Motor neuron (in vitro differentiated cells): ENCODE data around the gene PACRG. TPM values are rescaled to one million over a fixed set of nuclear protein-coding genes. Genes with fewer than 3 reads are reported as not detected.
"Not testable (repeated sequence)": the region's sequence is repeated elsewhere in the genome, so short reads cannot be mapped to it uniquely, and the experiment has no call there.

Source experiments
- ATAC-seq, 8 experiments: fragments of 200-7000 bp; cut with Tn5 transposase; replicated peaks in 6 of 8; 2 replicates each; pipeline ENCODE4 v1.8.0; 2021; ENCODE audit warnings: mild to moderate bottlenecking in 8 of 8, moderate library complexity in 8 of 8
- H3K27ac ChIP-seq, 2 donors: fragments of 250-450 bp; sonication (Bioruptor Pico); 2 replicates each; pipeline ENCODE4 v1.9.0; 2021; ENCODE audit warnings: antibody characterized with exemption in 2 of 2, mild to moderate bottlenecking in 2 of 2, moderate library complexity in 1 of 2
- H3K4me1 ChIP-seq, 2 donors: fragments of 250-450 bp; sonication (Bioruptor Pico); replicated peaks in 1 of 2; 2 replicates each; pipeline ENCODE4 v1.6.1; 2021; ENCODE audit warnings: antibody characterized with exemption in 2 of 2, mild to moderate bottlenecking in 2 of 2, moderate library complexity in 1 of 2
- H3K4me3 ChIP-seq, 5 donors: fragments of 250-450 bp; sonication (Bioruptor Pico); 2 replicates each; pipeline ENCODE4 v1.9.0; 2021; ENCODE audit warnings: antibody characterized with exemption in 5 of 5, mild to moderate bottlenecking in 5 of 5, moderate library complexity in 4 of 5
- WGBS, 10 experiments: fragments of 450-650 bp; shearing (Covaris generic); methylation state at CpG; one replicate each; pipeline ENCODE4 v1.0.0; 2022; 5-methylcytosine and 5-hydroxymethylcytosine counted together
- in situ Hi-C, 9 experiments: fragments of 400-800 bp; cut with MboI; loops; one replicate each; pipeline ENCODE4 v1.15.0; 2021; ENCODE audit warnings: low sequenced_read_pairs in 9 of 9, low pct_unique_long_range_greater_than_20kb in 2 of 9; ENCODE audit not compliant: unreplicated experiment in 9 of 9
- total RNA-seq, 8 experiments: library from RNA; unstranded; fragments of 300-600 nt; gene quantifications; 2 replicates each; pipeline versions ENCODE4 v1.2.3 to v1.2.4, GENCODE V29; 2022

PACRG gene
- total RNA-seq, 8 experiments from 2014 or later = 4.7 to 47.9 (median 11.9) TPM; not detected in 3

DNA sequence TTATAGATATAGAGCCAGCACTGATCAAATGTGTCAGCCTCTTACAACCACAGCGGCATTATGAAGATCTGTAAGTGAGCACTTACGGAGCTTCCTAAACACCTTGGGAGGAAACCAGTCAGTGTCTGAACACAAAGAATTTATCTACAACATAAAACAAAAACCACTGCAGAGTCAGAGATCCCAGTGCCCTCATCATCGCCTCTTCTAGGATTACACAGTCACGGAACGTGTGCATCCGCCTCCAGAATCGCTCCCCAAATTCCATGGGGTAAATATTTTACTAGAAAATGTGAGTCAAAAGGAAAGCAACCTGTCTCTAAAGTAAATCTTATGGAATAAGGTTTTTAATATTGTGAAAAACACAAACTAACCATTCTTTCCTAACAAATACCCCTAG, 243.6 kb downstream of the PACRG start:
- H3K27ac ChIP-seq = no peak overlapping the region
- WGBS, 10 experiments = 92 to 100% (median 97%) methylated on average over 2 to 7 of the region's 7 CpGs; no CpG with 5 or more reads in 2 of the 10 experiments
- no peak for ATAC-seq
- H3K4me1 ChIP-seq = peaks cover 2 to 9% of the 10 kb centered on the region in 2 donors
- in situ Hi-C loops = no loop called here
- no peak overlapping the region for H3K4me3 ChIP-seq

DNA sequence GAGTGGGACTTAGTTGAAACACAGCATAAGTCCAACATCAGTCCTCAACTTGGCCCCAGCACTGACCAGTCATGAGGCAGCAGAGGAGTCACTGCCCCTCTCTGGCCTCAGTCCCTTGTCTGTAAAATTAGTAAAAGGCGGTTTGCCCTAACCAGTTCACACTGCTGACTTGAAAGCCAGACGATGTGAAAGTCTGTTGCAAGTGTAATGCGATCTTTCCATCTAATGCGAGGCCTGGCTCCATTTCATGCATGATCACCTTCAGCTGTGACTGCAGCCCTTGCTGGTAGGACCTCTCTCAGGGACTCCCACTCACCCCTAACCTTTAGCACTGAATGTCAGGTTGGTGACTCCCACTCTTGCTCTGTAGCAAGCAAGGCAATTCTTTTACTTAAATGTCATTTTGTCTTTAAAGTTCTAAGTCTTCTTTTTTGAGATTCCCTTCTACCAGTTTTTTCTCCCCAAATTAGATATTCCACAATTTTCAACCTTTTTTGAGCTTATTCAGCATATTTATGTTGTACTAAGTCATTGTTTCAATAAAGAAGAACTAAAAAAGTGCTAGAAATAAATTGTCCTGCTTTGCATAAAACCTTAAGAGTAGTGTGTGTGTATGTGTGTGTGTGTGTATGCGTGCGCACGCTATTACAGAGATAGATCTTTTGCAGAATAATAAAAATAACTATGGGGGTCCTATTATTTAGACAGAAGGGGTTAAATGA, 245.5 kb downstream of the PACRG start:
- Histone ChIP-seq H3K27ac (no peak overlapping the region), H3K4me1 (peaks cover 2 to 9% of the 10 kb centered on the region in 2 donors), H3K4me3 (no peak overlapping the region)
- WGBS, 10 experiments = 40 to 100% (median 78%) methylated on average over 1 to 7 of the region's 7 CpGs
- peak in 2 of 8 experiments; percentile 25 to 33 for ATAC-seq
- in situ Hi-C loops = no loop called here

DNA sequence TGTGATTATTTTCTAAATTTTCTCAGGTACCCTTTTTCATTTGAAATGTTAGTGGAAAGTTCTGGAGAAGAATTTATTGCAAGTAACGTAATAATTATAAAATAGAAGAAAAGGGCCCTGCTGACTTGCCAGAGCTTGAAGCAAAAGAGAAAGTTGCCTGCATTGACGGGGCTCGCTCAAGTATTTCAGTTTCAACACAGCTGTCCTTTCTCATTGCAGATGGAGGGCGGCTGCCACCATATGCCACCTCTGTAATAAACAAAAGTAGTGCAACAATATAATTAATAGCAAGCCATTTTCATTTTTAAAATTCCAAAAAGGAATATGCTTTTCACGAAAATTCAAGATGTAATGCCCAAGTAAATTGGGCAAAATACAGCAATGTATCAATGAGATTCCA, 246.2 kb downstream of the PACRG start:
- ATAC-seq = peak in 1 of 8 experiments; percentile 22
- Histone ChIP-seq H3K4me3 (no peak overlapping the region), H3K27ac (no peak overlapping the region), H3K4me1 (peaks cover 2 to 9% of the 10 kb centered on the region in 2 donors)
- in situ Hi-C loops = no loop called here
- 13 to 100% (median 75%) methylated on average over 2 to 5 of the region's 5 CpGs for WGBS, 10 experiments

DNA sequence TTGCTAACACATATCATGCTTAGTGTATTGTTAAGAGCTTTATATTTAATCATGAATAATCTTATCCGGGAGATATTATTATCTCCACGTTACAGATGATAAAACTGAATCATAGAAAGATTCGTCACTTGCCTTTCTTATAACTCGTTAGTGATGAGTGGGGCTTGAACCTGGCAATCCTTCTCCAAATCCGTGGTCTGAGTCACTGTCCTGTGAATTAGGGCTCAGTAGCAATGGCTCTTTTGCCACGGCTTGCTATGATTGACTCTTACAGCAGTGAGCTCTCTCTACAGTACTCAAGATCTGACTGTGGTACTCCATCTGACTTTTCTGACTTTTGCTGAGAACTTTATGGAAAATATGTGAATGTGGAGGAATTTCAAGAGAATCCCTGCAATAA, 246.9 kb downstream of the PACRG start:
- in situ Hi-C loops = no loop called here
- Histone ChIP-seq H3K27ac (no peak overlapping the region), H3K4me3 (no peak overlapping the region), H3K4me1 (peaks cover 2 to 9% of the 10 kb centered on the region in 2 donors)
- WGBS, 10 experiments = 35 to 100% (median 84%) methylated on average over 3 to 6 of the region's 6 CpGs
- ATAC-seq = peak in 1 of 8 experiments; percentile 25

DNA sequence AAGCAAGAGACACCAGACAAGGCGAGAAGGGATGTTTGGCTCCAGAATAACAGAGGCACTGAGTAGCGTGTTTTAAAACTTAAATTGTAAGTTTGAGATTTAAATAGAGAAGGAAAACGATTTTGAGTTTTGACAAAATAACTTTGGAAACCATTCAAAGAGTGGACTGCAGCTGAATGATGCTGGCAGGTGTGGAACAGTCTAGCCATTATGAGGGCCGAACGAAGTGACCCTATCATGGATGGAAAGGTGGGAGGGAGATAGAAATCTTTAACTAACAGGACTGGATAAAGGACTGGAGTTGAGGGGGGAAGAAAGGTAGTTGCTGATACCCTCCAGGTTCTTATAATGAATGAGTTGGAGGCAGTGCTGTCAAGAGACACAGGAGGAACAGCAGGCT, 248.4 kb downstream of the PACRG start:
- ATAC-seq = no peak
- WGBS, 10 experiments = 56 to 100% (median 89%) methylated on average over 2 to 5 of the region's 5 CpGs
- no peak overlapping the region for H3K27ac ChIP-seq
- H3K4me1 ChIP-seq = peaks cover 2 to 9% of the 10 kb centered on the region in 2 donors
- H3K4me3 ChIP-seq = no peak overlapping the region
- in situ Hi-C loops = no loop called here

DNA sequence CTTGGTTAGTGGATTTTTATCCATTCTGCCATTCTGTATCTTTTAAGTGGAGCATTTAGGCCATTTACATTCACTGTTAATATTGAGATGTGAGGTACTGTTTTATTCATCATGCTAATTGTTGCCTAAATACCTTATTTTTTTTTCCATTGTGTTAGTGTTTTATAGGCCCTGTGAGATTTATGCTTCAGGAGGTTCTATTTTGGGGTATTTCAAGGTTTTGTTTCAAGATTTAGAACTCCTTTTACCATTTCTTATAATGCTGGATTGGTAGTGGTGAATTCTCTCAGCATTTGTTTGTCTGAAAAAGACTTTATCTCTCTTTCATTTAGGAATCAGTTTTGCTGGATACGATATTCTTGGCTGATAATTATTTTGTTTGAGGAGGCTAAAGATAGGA, 255.5 kb downstream of the PACRG start:
- 63 to 100% (median 92%) methylated on average over 1 of the region's 1 CpG; no CpG with 5 or more reads in 1 of the 10 experiments for WGBS, 10 experiments
- H3K4me1 ChIP-seq, H3K27ac ChIP-seq, H3K4me3 ChIP-seq, in situ Hi-C loops, ATAC-seq: not testable (repeated sequence)

DNA sequence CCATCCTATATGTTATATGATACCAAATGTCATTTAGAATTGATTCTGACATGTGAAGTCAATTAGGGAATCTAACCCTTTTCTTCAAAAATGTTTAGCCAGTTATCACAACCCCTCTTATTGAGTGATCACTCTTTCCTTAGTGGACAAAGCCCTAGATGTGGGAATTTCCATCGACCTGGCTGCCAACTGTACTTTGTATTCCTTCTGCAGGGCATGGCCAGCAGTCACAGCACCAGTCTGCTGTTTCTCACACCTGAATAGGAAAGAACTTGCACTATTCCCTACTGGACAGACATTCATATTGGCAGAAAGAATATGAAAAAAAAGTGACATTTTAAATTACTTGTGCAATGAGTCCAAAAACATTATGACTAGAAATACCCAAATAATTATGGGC, 271.0 kb downstream of the PACRG start:
- H3K27ac ChIP-seq = no peak overlapping the region
- no peaks in the 10 kb centered on the region for H3K4me1 ChIP-seq
- ATAC-seq = no peak
- WGBS, 10 experiments = 40 to 71% (median 64%) methylated on average over 1 of the region's 1 CpG; no CpG with 5 or more reads in 7 of the 10 experiments
- no peak overlapping the region for H3K4me3 ChIP-seq
- in situ Hi-C loops = no loop called here

DNA sequence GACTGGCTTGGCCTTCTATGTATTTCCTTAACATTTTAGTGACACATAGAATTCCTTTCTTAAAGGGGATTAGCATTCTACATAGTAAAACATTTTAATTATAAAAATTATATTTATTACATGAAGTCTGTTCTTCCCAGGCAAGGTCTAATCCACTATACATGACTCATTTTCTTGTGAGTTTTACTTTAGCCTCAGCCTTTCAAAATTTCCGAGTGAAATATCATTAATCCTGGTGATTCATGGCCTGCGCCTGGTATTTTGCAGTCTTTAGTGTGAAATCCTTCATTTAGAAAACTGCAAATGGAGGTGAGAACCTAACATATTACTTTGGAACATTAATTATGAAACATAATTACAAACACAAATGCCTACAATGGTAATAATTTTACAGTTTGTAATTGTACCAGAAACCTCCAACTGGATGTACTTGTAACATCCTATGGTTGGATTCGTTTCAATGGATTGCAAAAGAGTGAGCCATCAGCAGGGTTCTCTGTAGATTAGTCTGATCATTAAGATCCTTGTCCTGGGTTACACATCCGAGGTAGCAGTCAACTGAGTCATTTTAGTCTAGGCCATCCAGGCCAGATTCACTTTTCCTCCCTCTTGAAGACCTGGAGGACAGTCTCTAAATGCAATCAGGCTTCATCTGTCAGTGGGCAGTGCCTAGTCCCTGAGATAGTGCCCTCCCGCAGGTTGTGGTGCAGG, 272.0 kb downstream of the PACRG start:
- 16 to 95% (median 49%) methylated on average over 1 to 4 of the region's 5 CpGs; no CpG with 5 or more reads in 1 of the 10 experiments for WGBS, 10 experiments
- peak in 4 of 8 experiments; percentile 42 to 68 (median 60) for ATAC-seq
- H3K27ac ChIP-seq = no peak overlapping the region
- H3K4me1 ChIP-seq = no peaks in the 10 kb centered on the region
- H3K4me3 ChIP-seq = no peak overlapping the region
- in situ Hi-C loops = no loop called here

DNA sequence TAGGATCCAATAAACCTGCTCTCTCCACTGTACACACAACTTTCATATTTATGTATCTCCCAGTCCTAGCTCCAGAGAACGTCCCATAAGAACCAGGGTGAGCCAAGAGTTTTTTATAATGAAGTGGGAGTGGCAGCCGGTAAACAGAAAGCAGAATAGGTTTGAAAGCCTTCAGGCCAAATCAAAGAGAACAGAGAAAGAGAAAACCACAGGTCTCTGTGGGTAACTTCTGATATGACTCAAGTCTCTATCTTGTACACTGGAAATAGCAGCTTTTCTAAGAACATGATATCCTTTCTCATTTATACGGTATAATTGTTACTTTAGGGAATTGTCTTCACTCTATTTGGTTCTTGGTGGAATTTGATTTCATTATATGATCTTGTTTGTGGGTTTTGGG, 273.6 kb downstream of the PACRG start:
- Histone ChIP-seq H3K4me3 (no peak overlapping the region), H3K27ac (no peak overlapping the region), H3K4me1 (no peaks in the 10 kb centered on the region)
- 54 to 100% (median 90%) methylated on average over 1 to 3 of the region's 3 CpGs; no CpG with 5 or more reads in 1 of the 10 experiments for WGBS, 10 experiments
- peak in 2 of 8 experiments; percentile 48 to 69 for ATAC-seq
- in situ Hi-C loops = no loop called here

DNA sequence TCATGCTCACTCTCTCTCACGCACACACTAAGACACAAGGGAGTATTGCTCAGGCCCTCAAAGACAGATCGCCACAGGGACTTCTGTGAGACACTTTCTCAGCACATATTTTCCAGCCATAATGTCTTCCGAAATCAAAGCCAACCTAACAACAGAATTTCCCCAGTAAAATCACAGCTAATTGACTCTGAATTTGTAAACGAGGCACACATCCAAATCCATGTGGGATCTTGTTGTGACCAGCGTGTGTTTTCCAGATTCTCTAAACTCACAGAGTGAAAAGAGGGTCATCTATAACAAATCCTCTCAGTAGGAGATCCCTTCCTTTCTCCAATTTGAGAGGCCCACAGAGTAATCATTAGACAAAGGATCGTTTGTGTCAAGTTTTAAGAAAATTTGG, 280.4 kb downstream of the PACRG start:
- Histone ChIP-seq H3K4me3 (no peak overlapping the region), H3K4me1 (peaks cover 0 to 5% of the 10 kb centered on the region in 2 donors), H3K27ac (no peak overlapping the region)
- no peak for ATAC-seq
- WGBS, 10 experiments = 0 to 100% (median 77%) methylated on average over 1 to 6 of the region's 6 CpGs; no CpG with 5 or more reads in 1 of the 10 experiments
- in situ Hi-C loops = no loop called here

DNA sequence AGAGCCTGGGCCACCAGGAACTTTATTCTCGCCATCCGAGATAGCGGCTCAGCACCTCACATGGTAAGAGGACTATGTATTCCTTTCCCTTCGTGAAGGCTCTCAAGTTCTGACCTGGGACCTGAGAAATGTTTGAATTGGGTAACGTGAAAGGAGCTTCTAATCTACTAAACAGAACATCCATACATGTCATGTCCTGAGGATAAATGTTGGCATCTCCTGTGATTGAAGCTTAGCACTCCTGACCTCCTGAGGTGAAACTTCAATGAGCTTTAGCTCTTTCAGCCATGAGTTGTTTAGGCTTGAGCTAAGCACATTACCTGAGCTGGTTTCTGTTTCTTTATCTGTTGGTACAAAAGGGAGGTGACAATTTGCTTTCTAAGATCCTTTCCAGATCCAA, 280.9 kb downstream of the PACRG start:
- no peak overlapping the region for H3K4me3 ChIP-seq
- in situ Hi-C loops = no loop called here
- H3K27ac ChIP-seq = no peak overlapping the region
- peaks cover 0 to 5% of the 10 kb centered on the region in 2 donors for H3K4me1 ChIP-seq
- WGBS, 10 experiments = 17 to 100% (median 97%) methylated on average over 1 to 5 of the region's 5 CpGs; no CpG with 5 or more reads in 1 of the 10 experiments
- ATAC-seq = no peak

DNA sequence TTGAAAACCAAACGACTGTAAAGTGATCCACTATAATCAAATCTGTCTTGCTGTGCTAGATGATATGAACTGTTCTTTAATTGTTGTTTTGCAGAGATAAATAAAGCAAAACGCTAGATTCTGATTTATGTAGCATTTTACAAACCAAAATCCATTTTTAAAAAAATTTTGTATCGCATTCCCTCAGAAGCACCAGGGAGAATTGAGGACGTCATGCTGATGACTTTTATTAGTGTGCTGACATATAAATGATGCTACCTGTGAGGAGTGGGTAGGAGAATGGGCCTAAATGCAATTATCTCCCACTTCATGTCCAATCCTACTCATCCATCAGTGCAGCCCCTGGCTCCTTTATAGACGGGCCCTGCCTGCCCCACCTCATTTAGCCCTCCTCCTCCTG, 282.4 kb downstream of the PACRG start:
- in situ Hi-C loops = no loop called here
- H3K27ac ChIP-seq = no peak overlapping the region
- ATAC-seq = peak in 2 of 8 experiments; percentile 29 to 59
- H3K4me1 ChIP-seq = peaks cover 0 to 5% of the 10 kb centered on the region in 2 donors
- no peak overlapping the region for H3K4me3 ChIP-seq
- WGBS, 10 experiments = 48 to 95% (median 87%) methylated on average over 1 to 5 of the region's 5 CpGs

DNA sequence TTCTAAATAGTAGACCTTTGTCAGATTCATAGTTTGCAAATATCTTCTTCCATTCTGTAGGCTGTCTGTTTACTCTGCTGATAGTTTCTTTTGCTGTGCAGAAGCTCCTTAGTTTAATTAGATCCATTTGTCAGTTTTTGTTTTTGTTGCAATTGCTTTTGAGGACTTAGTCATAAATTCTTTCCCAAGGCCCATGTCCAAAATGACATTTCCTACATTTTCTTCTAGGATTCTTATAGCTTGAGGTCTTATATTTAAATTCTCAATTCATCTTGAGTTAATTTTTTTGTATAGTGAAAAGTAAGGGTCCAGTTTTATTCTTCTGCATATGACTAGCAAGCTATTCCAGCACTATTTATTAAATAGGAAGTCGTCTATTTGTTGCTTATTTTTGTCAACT, 287.0 kb downstream of the PACRG start:
- no peak for ATAC-seq
- no peak overlapping the region for H3K27ac ChIP-seq
- H3K4me3 ChIP-seq = no peak overlapping the region
- peaks cover 0 to 5% of the 10 kb centered on the region in 2 donors for H3K4me1 ChIP-seq
- in situ Hi-C loops = no loop called here
- 14 to 77% (median 71%) methylated on average over 1 of the region's 1 CpG; no CpG with 5 or more reads in 1 of the 10 experiments for WGBS, 10 experiments
